Measurements from ENCODE around the gene ITIH1.

GRCh38 chr3:52775877-52776276, 1.5 kb upstream of the ITIH1 start:
- TF ChIP-seq POLR2A (conservative IDR thresholded peaks at IDR 0.05) (no peak), RNF2 (IDR thresholded peaks at IDR 0.05) (no peak), POLR2AphosphoS5 (IDR thresholded peaks at IDR 0.05; ENCODE audit: control insufficient read depth, insufficient read depth, low read depth, low read length) (no peak), CBX8 (IDR thresholded peaks at IDR 0.05; ENCODE audit: borderline replicate concordance, extremely low read depth, low read depth, low read length, poor library complexity, severe bottlenecking) (no peak), CHD1 (IDR thresholded peaks at IDR 0.05; ENCODE audit: low read length) (no peak), TEAD1 (CRISPR knock-in tag; IDR thresholded peaks at IDR 0.05) (no peak), CTCF (IDR thresholded peaks at IDR 0.05 in 2 of 3, conservative IDR thresholded peaks at IDR 0.05 in 1 of 3; ENCODE audit: insufficient read depth in 2 of 3, low read depth in 1 of 3, low read length in 3 of 3) (no peak), EP300 (IDR thresholded peaks at IDR 0.05; ENCODE audit: low read length) (no peak), SRSF9 (IDR thresholded peaks at IDR 0.05; ENCODE audit: borderline replicate concordance, low read depth, low read length) (no peak), L3MBTL2 (IDR thresholded peaks at IDR 0.05) (no peak), ETS1 (conservative IDR thresholded peaks at IDR 0.05; ENCODE audit: control insufficient read depth, low read depth, low read length) (no peak), POLR2B (IDR thresholded peaks at IDR 0.05; ENCODE audit: low read depth, partially characterized antibody) (no peak), ZNF24 (IDR thresholded peaks at IDR 0.05) (no peak), MEF2A (IDR thresholded peaks at IDR 0.05; ENCODE audit: control insufficient read depth, low read depth, low read length) (no peak)
